Neutrophil (primary cell): ENCODE measurements around the gene BBX.

Experiments used
- H3K27ac ChIP-seq: fragments of 200-600 bp; sonication (generic); 2 replicates; pipeline ENCODE4 v1.5.1; 2016; ENCODE audit warnings: mild to moderate bottlenecking, moderate library complexity
- H3K27me3 ChIP-seq: fragments of 200-600 bp; sonication (generic); 2 replicates; pipeline ENCODE4 v1.6.0; 2016; ENCODE audit warnings: mild to moderate bottlenecking
- H3K36me3 ChIP-seq: fragments of 200-600 bp; sonication (generic); 2 replicates; pipeline ENCODE4 v1.5.1; 2017
- H3K4me1 ChIP-seq, 2 experiments: fragments of 200-600 bp in 1 of 2; sonication (generic) in 1 of 2; 1 replicate in 1 of 2; 2 replicates in 1 of 2; pipeline versions ENCODE4 v1.5.1 to v1.6.1; 2013 to 2016; ENCODE audit warnings: low read depth in 1 of 2, low read length in 1 of 2, mild to moderate bottlenecking in 1 of 2, moderate library complexity in 1 of 2; ENCODE audit not compliant: control insufficient read depth in 1 of 2, insufficient read depth in 1 of 2
- H3K4me3 ChIP-seq, 2 experiments: fragments of 200-600 bp in 1 of 2; sonication (generic) in 1 of 2; 1 replicate in 1 of 2; 2 replicates in 1 of 2; pipeline ENCODE4 v1.5.1; 2013 to 2016; ENCODE audit warnings: low read depth in 1 of 2, low read length in 1 of 2, mild to moderate bottlenecking in 1 of 2, moderate library complexity in 1 of 2
- H3K9me3 ChIP-seq: fragments of 200-600 bp; sonication (generic); 2 replicates; pipeline ENCODE4 v1.5.1; 2016
- TF ChIP-seq, protein P1 (sequence below): fragments of 200-600 bp; sonication (generic); IDR thresholded peaks from 2 replicates; pipeline ENCODE4 v1.5.1; 2016; ENCODE audit warnings: antibody characterized with exemption

Gene BBX

GRCh38 chr3:107578091-107578490 lies 55.3 kb downstream of the BBX start:
- TF ChIP-seq, protein P1, sequence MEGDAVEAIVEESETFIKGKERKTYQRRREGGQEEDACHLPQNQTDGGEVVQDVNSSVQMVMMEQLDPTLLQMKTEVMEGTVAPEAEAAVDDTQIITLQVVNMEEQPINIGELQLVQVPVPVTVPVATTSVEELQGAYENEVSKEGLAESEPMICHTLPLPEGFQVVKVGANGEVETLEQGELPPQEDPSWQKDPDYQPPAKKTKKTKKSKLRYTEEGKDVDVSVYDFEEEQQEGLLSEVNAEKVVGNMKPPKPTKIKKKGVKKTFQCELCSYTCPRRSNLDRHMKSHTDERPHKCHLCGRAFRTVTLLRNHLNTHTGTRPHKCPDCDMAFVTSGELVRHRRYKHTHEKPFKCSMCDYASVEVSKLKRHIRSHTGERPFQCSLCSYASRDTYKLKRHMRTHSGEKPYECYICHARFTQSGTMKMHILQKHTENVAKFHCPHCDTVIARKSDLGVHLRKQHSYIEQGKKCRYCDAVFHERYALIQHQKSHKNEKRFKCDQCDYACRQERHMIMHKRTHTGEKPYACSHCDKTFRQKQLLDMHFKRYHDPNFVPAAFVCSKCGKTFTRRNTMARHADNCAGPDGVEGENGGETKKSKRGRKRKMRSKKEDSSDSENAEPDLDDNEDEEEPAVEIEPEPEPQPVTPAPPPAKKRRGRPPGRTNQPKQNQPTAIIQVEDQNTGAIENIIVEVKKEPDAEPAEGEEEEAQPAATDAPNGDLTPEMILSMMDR, result no peak
- Histone ChIP-seq H3K4me3 (no peak overlapping the region), H3K36me3 (no peaks in the 10 kb centered on the region), H3K4me1 (no peaks in the 10 kb centered on the region), H3K27me3 (no peaks in the 10 kb centered on the region), H3K9me3 (no peaks in the 10 kb centered on the region), H3K27ac (no peak overlapping the region)

GRCh38 chr3:107578523-107578922 lies 55.8 kb downstream of the BBX start:
- TF ChIP-seq, protein P1, result no peak
- H3K27me3 ChIP-seq, result no peaks in the 10 kb centered on the region
- H3K27ac ChIP-seq, result no peak overlapping the region
- no peaks in the 10 kb centered on the region for H3K9me3 ChIP-seq
- H3K36me3 ChIP-seq, result no peaks in the 10 kb centered on the region
- H3K4me1 ChIP-seq, result no peaks in the 10 kb centered on the region
- no peak overlapping the region for H3K4me3 ChIP-seq

- H3K4me3 ChIP-seq, result no peak overlapping the region
- H3K4me1 ChIP-seq, result no peaks in the 10 kb centered on the region
- TF ChIP-seq, protein P1, result no peak
- H3K36me3 ChIP-seq, result no peaks in the 10 kb centered on the region
- no peaks in the 10 kb centered on the region for H3K27me3 ChIP-seq
- no peaks in the 10 kb centered on the region for H3K9me3 ChIP-seq
- H3K27ac ChIP-seq, result no peak overlapping the region
These were observed 56.6 kb downstream of the BBX start for GRCh38 chr3:107579371-107579770.

- TF ChIP-seq, protein P1, result no peak
These were observed 58.5 kb downstream of the BBX start for GRCh38 chr3:107581230-107581629.

DNA sequence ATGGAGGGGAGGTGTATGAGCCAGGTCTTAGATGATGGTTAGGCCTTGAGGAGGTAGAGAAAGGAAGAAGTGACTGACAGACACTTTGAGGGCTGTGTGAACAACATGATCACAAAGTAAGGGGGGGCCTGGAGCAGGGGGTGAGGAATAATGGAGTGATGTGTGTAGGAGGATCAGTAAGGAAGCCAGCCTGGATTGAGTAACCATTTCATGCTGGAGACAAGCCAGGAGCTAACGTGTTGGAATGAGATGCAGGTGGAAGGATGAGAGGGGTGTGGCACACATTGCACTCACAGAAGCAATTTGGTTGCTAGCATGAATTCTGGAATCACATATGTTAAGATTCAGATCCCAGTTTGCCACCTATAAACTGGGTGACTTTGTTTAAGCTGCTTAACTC lies 65.5 kb downstream of the BBX start:
- Histone ChIP-seq H3K36me3 (no peaks in the 10 kb centered on the region), H3K9me3 (no peaks in the 10 kb centered on the region), H3K27ac (no peak overlapping the region), H3K27me3 (no peaks in the 10 kb centered on the region), H3K4me1 (no peaks in the 10 kb centered on the region), H3K4me3 (no peak overlapping the region)
- TF ChIP-seq, protein P1, result no peak

More at GRCh38 chr3:107581230-107581629, 58.5 kb downstream of the BBX start:
- no peak overlapping the region for H3K27ac ChIP-seq
- H3K27me3 ChIP-seq, result no peaks in the 10 kb centered on the region
- H3K36me3 ChIP-seq, result no peaks in the 10 kb centered on the region
- H3K4me3 ChIP-seq, result no peak overlapping the region
- no peaks in the 10 kb centered on the region for H3K4me1 ChIP-seq
- H3K9me3 ChIP-seq, result no peaks in the 10 kb centered on the region

DNA sequence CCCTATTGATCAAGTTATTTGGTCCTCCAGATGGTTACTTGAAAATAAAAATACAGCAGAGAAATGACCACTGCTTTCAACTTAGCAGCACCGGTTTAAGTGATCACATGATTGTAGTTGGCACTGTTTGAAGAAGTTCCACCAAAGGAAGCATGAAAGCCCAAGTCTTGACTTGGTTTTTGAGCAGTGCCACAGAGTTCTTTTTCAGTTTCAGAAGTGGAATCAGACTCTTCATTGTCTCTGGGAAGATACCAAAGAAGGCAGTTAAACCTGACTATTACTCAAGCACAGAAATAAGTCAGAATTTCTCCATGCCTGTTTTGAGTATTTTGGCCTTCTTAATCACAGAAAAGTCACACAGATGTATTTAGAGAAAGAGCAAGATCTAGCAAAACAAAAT lies 66.7 kb downstream of the BBX start:
- TF ChIP-seq, protein P1, result no peak
- Histone ChIP-seq H3K4me1 (no peaks in the 10 kb centered on the region), H3K27me3 (no peaks in the 10 kb centered on the region), H3K36me3 (no peaks in the 10 kb centered on the region), H3K9me3 (no peaks in the 10 kb centered on the region), H3K27ac (no peak overlapping the region), H3K4me3 (no peak overlapping the region)
